Left lung (tissue), 10 donors: Measurements from ENCODE around the gene UBE2U. TPM values are rescaled to one million over a fixed set of nuclear protein-coding genes. Genes with fewer than 3 reads are reported as not detected.

Experiments used
- ATAC-seq: fragments of 200-7000 bp; cut with Tn5 transposase; one replicate; pipeline ENCODE4 v1.9.1; 2020; ENCODE audit warnings: moderate library complexity
- DNase-seq, 4 donors: peaks; one replicate each; pipeline ENCODE4 v3.0.0-alpha.2; 2013 to 2020
- H3K27ac ChIP-seq, 2 donors: fragments of 200-600 bp; sonication (generic) in 1 of 2; one replicate each; pipeline versions ENCODE4 v1.5.0 to v1.8.0; 2020 to 2021
- H3K27me3 ChIP-seq, 2 donors: fragments of 200-600 bp; sonication (generic) in 1 of 2; one replicate each; pipeline versions ENCODE4 v1.5.0 to v1.8.0; 2020 to 2021
- H3K36me3 ChIP-seq, 2 donors: fragments of 200-600 bp; sonication (generic) in 1 of 2; one replicate each; pipeline versions ENCODE4 v1.5.0 to v1.8.0; 2020 to 2021
- H3K4me1 ChIP-seq, 2 donors: fragments of 200-600 bp; one replicate each; pipeline ENCODE4 v1.8.0; 2021
- H3K4me3 ChIP-seq, 2 donors: fragments of 200-600 bp; sonication (generic) in 1 of 2; one replicate each; pipeline versions ENCODE4 v1.5.0 to v1.8.0; 2020 to 2021; ENCODE audit warnings: mild to moderate bottlenecking in 1 of 2
- H3K9me3 ChIP-seq, 2 donors: fragments of 200-600 bp; sonication (generic) in 1 of 2; one replicate each; pipeline versions ENCODE4 v1.5.0 to v1.8.0; 2020 to 2021
- intact Hi-C, 2 donors: fragments of 100-400 bp; cut with DNase I; formaldehyde crosslinking; loops; one replicate each; pipeline versions ENCODE4 v1.11.2 to v1.14.2; 2022
- polyA plus RNA-seq, 6 donors: library from polyadenylated mRNA; unstranded; fragments of 120-200 nt; gene quantifications; one replicate each; pipeline ENCODE4 v1.2.1, GENCODE V29; 2013; ENCODE audit not compliant: insufficient read length in 6 of 6
- total RNA-seq, 2 donors: library from RNA; stranded (reverse); fragmentation: NEBNext Ultra II Directional; extraction: Animal tissue kit (Norgen Biotek cat#: 25700); gene quantifications; one replicate each; pipeline ENCODE4 v1.2.1, GENCODE V29; 2021
- TF ChIP-seq, protein P1 (sequence below), 2 donors: fragments of 200-600 bp; sonication (generic) in 1 of 2; IDR thresholded peaks; one replicate each; pipeline versions ENCODE4 v1.5.0 to v1.8.0; 2021; ENCODE audit warnings: antibody characterized with exemption in 2 of 2
- donor health status: DM: no; HTN: yes; CAD: no.
- donor health status: DM: no; HTN: no; CAD: no.

UBE2U gene
- total and polyA plus RNA-seq, 8 donors: 0.21 to 0.41 (median 0.37) TPM; not detected in 5

DNA sequence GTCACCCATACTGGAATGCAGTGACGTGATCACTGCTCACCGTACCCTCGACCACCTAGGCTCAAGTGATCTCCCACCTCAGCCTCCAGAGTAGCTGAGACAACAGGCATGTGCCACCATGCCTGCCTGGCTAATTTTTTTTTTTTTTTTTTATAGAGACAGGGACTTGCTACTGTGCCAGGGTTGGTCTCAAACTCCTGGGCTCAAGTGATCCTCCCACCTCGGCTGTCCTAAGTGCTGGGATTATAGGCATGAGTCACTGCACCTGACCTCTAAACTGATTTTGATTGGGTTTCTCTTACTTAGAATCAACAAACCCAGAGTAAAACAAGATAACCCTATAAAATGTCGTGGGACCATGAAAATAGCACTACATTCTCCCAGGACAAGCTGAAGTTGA is 112.0 kb downstream of the UBE2U start:
- intact Hi-C loops: no loop called here
- Histone ChIP-seq H3K4me3 (no peak overlapping the region), H3K36me3 (no peaks in the 10 kb centered on the region), H3K4me1 (peaks cover 0 to 3% of the 10 kb centered on the region in 2 donors), H3K9me3 (no peaks in the 10 kb centered on the region), H3K27me3 (no peaks in the 10 kb centered on the region), H3K27ac (no peak overlapping the region)
- DNase-seq (no peak), ATAC-seq (no peak)
- TF ChIP-seq, protein P1, sequence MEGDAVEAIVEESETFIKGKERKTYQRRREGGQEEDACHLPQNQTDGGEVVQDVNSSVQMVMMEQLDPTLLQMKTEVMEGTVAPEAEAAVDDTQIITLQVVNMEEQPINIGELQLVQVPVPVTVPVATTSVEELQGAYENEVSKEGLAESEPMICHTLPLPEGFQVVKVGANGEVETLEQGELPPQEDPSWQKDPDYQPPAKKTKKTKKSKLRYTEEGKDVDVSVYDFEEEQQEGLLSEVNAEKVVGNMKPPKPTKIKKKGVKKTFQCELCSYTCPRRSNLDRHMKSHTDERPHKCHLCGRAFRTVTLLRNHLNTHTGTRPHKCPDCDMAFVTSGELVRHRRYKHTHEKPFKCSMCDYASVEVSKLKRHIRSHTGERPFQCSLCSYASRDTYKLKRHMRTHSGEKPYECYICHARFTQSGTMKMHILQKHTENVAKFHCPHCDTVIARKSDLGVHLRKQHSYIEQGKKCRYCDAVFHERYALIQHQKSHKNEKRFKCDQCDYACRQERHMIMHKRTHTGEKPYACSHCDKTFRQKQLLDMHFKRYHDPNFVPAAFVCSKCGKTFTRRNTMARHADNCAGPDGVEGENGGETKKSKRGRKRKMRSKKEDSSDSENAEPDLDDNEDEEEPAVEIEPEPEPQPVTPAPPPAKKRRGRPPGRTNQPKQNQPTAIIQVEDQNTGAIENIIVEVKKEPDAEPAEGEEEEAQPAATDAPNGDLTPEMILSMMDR (IDR thresholded peaks at IDR 0.05): no peak
